Esophagus muscularis mucosa (tissue), 4 donors: Measurements from ENCODE around the gene LPCAT3. TPM values are rescaled to one million over a fixed set of nuclear protein-coding genes. Genes with fewer than 3 reads are reported as not detected.

Experiments used
- DNase-seq: peaks from one replicate; pipeline ENCODE4 v3.0.0-alpha.2; 2017; ENCODE audit errors: extremely low spot score
- H3K27ac ChIP-seq, 4 donors: fragments of 200-600 bp; sonication (generic); replicated peaks in 1 of 4; 1 replicate in 3 of 4; 2 replicates in 1 of 4; pipeline ENCODE4 v1.5.1; 2016 to 2019; ENCODE audit warnings: mild to moderate bottlenecking in 1 of 4
- H3K27me3 ChIP-seq, 4 donors: fragments of 200-600 bp; sonication (generic); one replicate each; pipeline versions ENCODE4 v1.5.1 to v1.6.0; 2016 to 2019
- H3K36me3 ChIP-seq, 4 donors: fragments of 200-600 bp; sonication (generic); one replicate each; pipeline ENCODE4 v1.5.1; 2016 to 2019
- H3K4me1 ChIP-seq, 4 donors: fragments of 200-600 bp; sonication (generic); one replicate each; pipeline ENCODE4 v1.5.1; 2016 to 2019
- H3K4me3 ChIP-seq, 4 donors: fragments of 200-600 bp; sonication (generic); 1 replicate in 2 of 4; 2 replicates in 2 of 4; pipeline ENCODE4 v1.5.1; 2016 to 2019; ENCODE audit warnings: mild to moderate bottlenecking in 4 of 4, moderate library complexity in 1 of 4
- H3K9me3 ChIP-seq, 4 donors: fragments of 200-600 bp; sonication (generic); 1 replicate in 3 of 4; 2 replicates in 1 of 4; pipeline ENCODE4 v1.5.1; 2016 to 2019
- CTCF ChIP-seq, 3 experiments: fragments of 200-600 bp in 2 of 3; fragments of 450-650 bp in 1 of 3; sonication (generic) in 2 of 3; IDR thresholded peaks; one replicate each; pipeline ENCODE4 v1.5.1; 2017 to 2019; ENCODE audit warnings: antibody characterized with exemption in 3 of 3, mild to moderate bottlenecking in 2 of 3, moderate library complexity in 1 of 3
- EP300 ChIP-seq: sonication (generic); formaldehyde crosslinking; IDR thresholded peaks from one replicate; pipeline ENCODE4 v1.6.1; 2017; ENCODE audit warnings: antibody characterized with exemption
- POLR2A ChIP-seq: fragments of 450-650 bp; IDR thresholded peaks from one replicate; pipeline ENCODE4 v1.6.1; 2017; ENCODE audit warnings: antibody characterized with exemption, moderate library complexity, mild to moderate bottlenecking, low read depth
- POLR2AphosphoS5 ChIP-seq, 2 donors: sonication (generic); formaldehyde crosslinking; IDR thresholded peaks; one replicate each; pipeline ENCODE4 v1.6.1; 2017; ENCODE audit warnings: antibody characterized with exemption in 2 of 2
- WGBS: methylation state at CpG from one replicate; pipeline ENCODE4 v1.1.5; 2018; 5-methylcytosine and 5-hydroxymethylcytosine counted together
- intact Hi-C: fragments of 100-400 bp; cut with DNase I; formaldehyde crosslinking; loops from one replicate; pipeline ENCODE4 v1.15.1; 2023
- total RNA-seq, 4 donors: library from RNA; depleted of rRNA; stranded (reverse); fragments of >200 nt; gene quantifications; one replicate each; pipeline versions ENCODE4 v1.1.0 to v1.2.1, GENCODE V29; 2016

Gene LPCAT3
- total RNA-seq, 4 donors from 2014 or later: 21.6 to 33.3 (median 26.2) TPM

GRCh38 chr12:7026854-7027253 is 8.6 kb upstream of the LPCAT3 start:
- no peaks in the 10 kb centered on the region for H3K9me3 ChIP-seq
- no peaks in the 10 kb centered on the region for H3K36me3 ChIP-seq
- intact Hi-C loops: no loop called here
- no peaks in the 10 kb centered on the region for H3K27me3 ChIP-seq
- no peak overlapping the region for H3K4me3 ChIP-seq
- no peak overlapping the region for H3K27ac ChIP-seq
- 78% methylated on average over 1 of the region's 1 CpG for WGBS
- no peaks in the 10 kb centered on the region for H3K4me1 ChIP-seq
- no peak for DNase-seq
- TF ChIP-seq POLR2AphosphoS5 (IDR thresholded peaks at IDR 0.05) (no peak), EP300 (no peak), CTCF (IDR thresholded peaks at IDR 0.05) (no peak), POLR2A (no peak)

- H3K27me3 ChIP-seq: no peaks in the 10 kb centered on the region
- no peak overlapping the region for H3K4me3 ChIP-seq
- H3K9me3 ChIP-seq: no peaks in the 10 kb centered on the region
- no peak for TF ChIP-seq EP300
- no peak for TF ChIP-seq POLR2A
- TF ChIP-seq CTCF (IDR thresholded peaks at IDR 0.05): no peak
- TF ChIP-seq POLR2AphosphoS5 (IDR thresholded peaks at IDR 0.05): no peak
- 87% methylated on average over 3 of the region's 3 CpGs for WGBS
- intact Hi-C loops: no loop called here
- DNase-seq: no peak
- peaks cover 5 to 10% (median 8%) of the 10 kb centered on the region in 4 donors for H3K4me1 ChIP-seq
- no peak overlapping the region for H3K27ac ChIP-seq
- no peaks in the 10 kb centered on the region for H3K36me3 ChIP-seq
Observed at GRCh38 chr12:7023114-7023513, 4.8 kb upstream of the LPCAT3 start.

- Histone ChIP-seq H3K36me3 (no peaks in the 10 kb centered on the region), H3K9me3 (no peaks in the 10 kb centered on the region), H3K27me3 (no peaks in the 10 kb centered on the region), H3K27ac (no peak overlapping the region), H3K4me1 (peaks cover 13 to 19% (median 17%) of the 10 kb centered on the region in 4 donors), H3K4me3 (no peak overlapping the region)
- TF ChIP-seq EP300 (no peak), CTCF (IDR thresholded peaks at IDR 0.05) (no peak), POLR2AphosphoS5 (IDR thresholded peaks at IDR 0.05) (no peak), POLR2A (no peak)
- WGBS: 71% methylated on average over 5 of the region's 5 CpGs
- DNase-seq: no peak
- intact Hi-C loops: no loop called here
Observed at GRCh38 chr12:7021956-7022355, 3.7 kb upstream of the LPCAT3 start.

- Histone ChIP-seq H3K4me1 (peaks cover 24 to 36% (median 31%) of the 10 kb centered on the region in 4 donors), H3K9me3 (no peaks in the 10 kb centered on the region), H3K36me3 (peaks cover 0 to 5% (median 0%) of the 10 kb centered on the region in 4 donors), H3K27ac (peak overlapping the region; percentile 88 to 97 (median 88)), H3K4me3 (peak overlapping the region; percentile 77 to 89 (median 86)), H3K27me3 (no peaks in the 10 kb centered on the region)
- no peak for DNase-seq
- intact Hi-C loops: loop anchor here (5.0 kb wide), 1 partner anchor 47 kb away; the partner anchor contains the start of genes EMG1 and PHB2
- TF ChIP-seq POLR2AphosphoS5 (IDR thresholded peaks at IDR 0.05) (no peak), CTCF (IDR thresholded peaks at IDR 0.05) (peak in 2 of 3 experiments; percentile 0 to 5)
- WGBS: 11% methylated on average over 6 of the region's 6 CpGs
Observed at GRCh38 chr12:7019043-7019569, 830 bp upstream of the LPCAT3 start.

- intact Hi-C loops: loop anchor here (5.0 kb wide), 1 partner anchor 46 kb away; the partner anchor contains the start of genes EMG1 and PHB2
- no peak for DNase-seq
- Histone ChIP-seq H3K36me3 (peaks cover 0 to 17% (median 4%) of the 10 kb centered on the region in 4 donors), H3K4me3 (peak overlapping the region; percentile 77 to 89 (median 86)), H3K27me3 (no peaks in the 10 kb centered on the region), H3K4me1 (peaks cover 24 to 36% (median 31%) of the 10 kb centered on the region in 4 donors), H3K27ac (peak overlapping the region; percentile 88 to 97 (median 88)), H3K9me3 (no peaks in the 10 kb centered on the region)
- TF ChIP-seq POLR2A (no peak), EP300 (no peak), POLR2AphosphoS5 (IDR thresholded peaks at IDR 0.05) (no peak), CTCF (IDR thresholded peaks at IDR 0.05) (no peak)
- WGBS: 5% methylated on average over 25 of the region's 25 CpGs
Observed at GRCh38 chr12:7017870-7018349, 366 bp downstream of the LPCAT3 start.
